IgD-negative memory B cell (primary cell): ENCODE results near the gene CLMP. TPM values are rescaled to one million over a fixed set of nuclear protein-coding genes. Genes with fewer than 3 reads are reported as not detected.
"Not testable (repeated sequence)": the region's sequence is repeated elsewhere in the genome, so short reads cannot be mapped to it uniquely, and the experiment has no call there.

Experiments used
- H3K27ac Mint-ChIP-seq, 3 donors: one replicate each; pipeline ENCODE4 v1.8.0; 2020 to 2022; ENCODE audit warnings: mild to moderate bottlenecking in 3 of 3, mixed read lengths in 3 of 3, moderate library complexity in 1 of 3
- H3K27me3 Mint-ChIP-seq: one replicate; pipeline ENCODE4 v1.8.0; 2021; ENCODE audit warnings: mixed read lengths
- H3K36me3 Mint-ChIP-seq: one replicate; pipeline ENCODE4 v1.8.0; 2020; ENCODE audit warnings: mild to moderate bottlenecking, mixed read lengths
- H3K4me1 Mint-ChIP-seq, 3 donors: one replicate each; pipeline ENCODE4 v1.8.0; 2020 to 2022; ENCODE audit warnings: mixed read lengths in 3 of 3, mild to moderate bottlenecking in 1 of 3
- H3K4me3 Mint-ChIP-seq, 4 donors: one replicate each; pipeline ENCODE4 v1.8.0; 2020 to 2022; ENCODE audit warnings: mild to moderate bottlenecking in 4 of 4, mixed read lengths in 4 of 4, moderate library complexity in 3 of 4
- H3K9me3 Mint-ChIP-seq, 3 donors: one replicate each; pipeline ENCODE4 v1.8.0; 2020 to 2021; ENCODE audit warnings: mixed read lengths in 3 of 3, mild to moderate bottlenecking in 1 of 3
- polyA plus RNA-seq: library from polyadenylated mRNA; unstranded; fragments of 300-500 nt; fragmentation: Illumina TruSeq; gene quantifications from one replicate; pipeline ENCODE4 v1.2.3, GENCODE V29; 2021

Gene CLMP
- polyA plus RNA-seq, 1 donor from 2014 or later = 0.31 TPM

DNA sequence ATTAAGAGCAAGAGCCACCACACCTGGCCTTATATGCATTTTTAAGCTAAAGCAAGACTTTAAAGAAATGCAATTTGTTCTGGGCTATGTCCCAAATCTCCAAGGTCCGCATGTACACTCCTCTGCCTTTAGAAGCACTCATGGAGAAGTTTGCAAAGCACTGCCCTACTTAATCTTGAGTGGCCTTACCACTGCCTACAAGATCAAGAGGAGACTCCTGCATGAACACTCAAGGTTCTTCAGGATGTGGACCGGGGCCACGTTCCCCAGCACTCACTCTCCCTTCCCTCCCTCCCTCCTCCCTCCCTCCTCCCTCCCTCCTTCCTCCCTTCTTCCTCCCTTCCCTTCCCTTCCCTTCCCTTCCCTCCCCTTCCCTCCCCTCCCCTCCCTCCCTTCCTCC is 69.9 kb downstream of the CLMP start:
- Mint-ChIP-seq H3K27ac (no peak overlapping the region), H3K9me3 (no peaks in the 10 kb centered on the region), H3K4me3 (no peak overlapping the region), H3K4me1 (peaks cover 0 to 3% (median 0%) of the 10 kb centered on the region in 3 donors), H3K36me3 (no peaks in the 10 kb centered on the region), H3K27me3 (peaks cover 14% of the 10 kb centered on the region)

DNA sequence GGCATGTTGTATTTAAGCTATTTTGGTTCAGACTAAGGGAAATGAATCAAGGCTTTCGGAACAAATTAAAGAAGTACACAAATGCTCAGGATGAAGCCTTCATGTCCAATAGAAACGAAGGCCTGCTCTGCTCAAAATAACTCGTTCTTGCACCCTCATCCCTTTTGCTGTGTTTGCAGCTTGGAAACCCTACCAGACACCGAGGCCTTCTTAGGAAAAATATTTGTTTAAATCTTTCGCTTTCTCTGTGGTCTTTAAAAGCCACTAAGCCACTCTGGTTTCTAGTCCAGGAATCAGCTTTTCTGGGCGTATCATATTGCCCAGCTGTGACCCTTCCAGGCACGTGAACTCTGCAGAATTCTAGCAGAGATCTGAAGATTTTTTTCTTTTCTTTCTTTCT is 72.2 kb downstream of the CLMP start:
- Mint-ChIP-seq H3K27me3 (peaks cover 21% of the 10 kb centered on the region), H3K27ac (no peak overlapping the region), H3K36me3 (no peaks in the 10 kb centered on the region), H3K4me1 (peaks cover 0 to 3% (median 0%) of the 10 kb centered on the region in 3 donors), H3K4me3 (peak overlapping the region in 1 of 4 donors; percentile 18), H3K9me3 (no peaks in the 10 kb centered on the region)

GRCh38 chr11:123122341-123122740 is 72.7 kb downstream of the CLMP start:
- Mint-ChIP-seq H3K4me3 (peak overlapping the region in 1 of 4 donors; percentile 18), H3K27me3 (peaks cover 21% of the 10 kb centered on the region), H3K9me3 (no peaks in the 10 kb centered on the region), H3K4me1 (peaks cover 0 to 3% (median 0%) of the 10 kb centered on the region in 3 donors), H3K36me3 (no peaks in the 10 kb centered on the region), H3K27ac (no peak overlapping the region)

DNA sequence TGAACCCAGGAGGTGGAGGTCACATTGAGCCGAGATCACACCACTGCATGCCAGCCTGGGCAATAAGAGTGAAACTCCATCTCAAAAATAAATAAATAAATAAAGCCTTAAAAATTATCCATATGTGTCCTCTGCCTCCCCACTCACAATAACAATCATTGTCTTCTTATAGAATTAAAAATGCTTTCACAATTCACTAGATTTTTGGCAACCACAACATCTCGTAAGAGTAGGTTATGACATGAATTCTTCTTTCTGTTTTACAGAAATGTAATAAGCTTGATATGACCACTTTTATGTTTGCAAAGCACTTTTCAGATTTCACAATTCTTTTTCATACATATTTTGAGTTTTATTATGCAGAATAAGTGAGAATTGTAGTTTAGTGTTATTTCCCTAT is 78.6 kb downstream of the CLMP start:
- Mint-ChIP-seq H3K27ac (no peak overlapping the region), H3K4me3 (no peak overlapping the region), H3K27me3 (peaks cover 16% of the 10 kb centered on the region), H3K4me1 (peaks cover 0 to 2% (median 0%) of the 10 kb centered on the region in 3 donors), H3K36me3 (no peaks in the 10 kb centered on the region), H3K9me3 (peaks cover 2 to 4% (median 2%) of the 10 kb centered on the region in 3 donors)

DNA sequence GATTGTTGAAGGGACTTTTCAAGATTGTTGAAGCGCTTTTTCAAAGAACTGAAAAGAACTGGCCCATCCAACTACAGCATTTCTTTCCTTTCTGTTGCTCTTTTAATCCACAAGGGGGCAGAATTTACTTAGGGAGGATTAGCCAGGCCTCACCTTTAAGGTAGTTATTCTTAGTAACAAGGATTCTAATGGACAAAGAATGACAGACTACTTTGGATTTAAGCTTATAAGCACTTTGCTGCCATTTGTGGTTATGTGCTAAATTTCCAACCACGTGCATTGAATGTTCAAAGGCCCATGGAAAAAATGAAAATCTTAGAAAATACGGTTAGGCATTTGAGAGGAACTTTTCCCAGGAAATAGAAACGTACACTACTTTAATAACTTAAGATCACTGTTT is 83.6 kb downstream of the CLMP start:
- Mint-ChIP-seq H3K27me3 (peaks cover 10% of the 10 kb centered on the region), H3K36me3 (no peaks in the 10 kb centered on the region), H3K4me1 (peaks cover 0 to 2% (median 0%) of the 10 kb centered on the region in 3 donors), H3K4me3 (no peak overlapping the region), H3K9me3 (peaks cover 2 to 4% (median 2%) of the 10 kb centered on the region in 3 donors), H3K27ac (no peak overlapping the region)

GRCh38 chr11:123110397-123110796 is 84.7 kb downstream of the CLMP start:
- H3K36me3 Mint-ChIP-seq = no peaks in the 10 kb centered on the region

DNA sequence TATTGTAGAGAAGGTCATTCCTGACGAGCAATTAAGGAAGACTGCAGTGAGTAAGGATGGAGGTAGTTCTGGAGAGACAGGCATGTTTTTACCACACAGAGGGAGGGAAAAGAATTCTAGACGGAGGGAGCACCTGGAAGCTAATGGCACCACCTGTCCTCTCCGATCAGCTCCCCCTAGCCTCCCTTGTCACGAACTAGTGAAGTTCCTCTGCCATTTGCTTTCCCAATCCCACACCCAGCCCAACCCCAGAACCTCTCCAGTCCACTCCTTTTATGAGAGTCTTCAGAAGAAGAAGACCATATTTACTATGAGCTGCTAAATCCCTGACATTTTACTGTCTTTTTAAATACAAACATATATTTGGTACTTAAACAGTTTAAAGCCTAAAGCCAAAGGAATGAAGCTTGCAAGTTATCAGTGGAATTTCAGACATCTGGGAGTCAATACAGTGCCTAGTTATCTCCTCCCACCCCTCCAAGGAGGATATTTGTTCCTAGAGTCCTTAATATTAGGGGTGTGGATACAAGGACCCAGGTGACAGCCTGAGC is 87.0 kb downstream of the CLMP start:
- Mint-ChIP-seq H3K27me3 (peaks cover 3% of the 10 kb centered on the region), H3K27ac (no peak overlapping the region), H3K4me1 (peaks cover 4 to 6% (median 5%) of the 10 kb centered on the region in 3 donors), H3K9me3 (no peaks in the 10 kb centered on the region), H3K36me3 (no peaks in the 10 kb centered on the region), H3K4me3 (no peak overlapping the region)

More at GRCh38 chr11:123110397-123110796, 84.7 kb downstream of the CLMP start:
- Mint-ChIP-seq H3K27ac (no peak overlapping the region), H3K4me3 (peak overlapping the region in 1 of 4 donors; percentile 23), H3K4me1 (peaks cover 0 to 2% (median 0%) of the 10 kb centered on the region in 3 donors), H3K27me3 (peaks cover 10% of the 10 kb centered on the region), H3K9me3 (no peaks in the 10 kb centered on the region)

GRCh38 chr11:123104697-123105096 is 90.4 kb downstream of the CLMP start:
- H3K27ac Mint-ChIP-seq = no peak overlapping the region
- no peaks in the 10 kb centered on the region for H3K9me3 Mint-ChIP-seq
- peaks cover 4 to 6% (median 5%) of the 10 kb centered on the region in 3 donors for H3K4me1 Mint-ChIP-seq
- H3K4me3 Mint-ChIP-seq = no peak overlapping the region
- H3K27me3 Mint-ChIP-seq = peaks cover 8% of the 10 kb centered on the region
- no peaks in the 10 kb centered on the region for H3K36me3 Mint-ChIP-seq

DNA sequence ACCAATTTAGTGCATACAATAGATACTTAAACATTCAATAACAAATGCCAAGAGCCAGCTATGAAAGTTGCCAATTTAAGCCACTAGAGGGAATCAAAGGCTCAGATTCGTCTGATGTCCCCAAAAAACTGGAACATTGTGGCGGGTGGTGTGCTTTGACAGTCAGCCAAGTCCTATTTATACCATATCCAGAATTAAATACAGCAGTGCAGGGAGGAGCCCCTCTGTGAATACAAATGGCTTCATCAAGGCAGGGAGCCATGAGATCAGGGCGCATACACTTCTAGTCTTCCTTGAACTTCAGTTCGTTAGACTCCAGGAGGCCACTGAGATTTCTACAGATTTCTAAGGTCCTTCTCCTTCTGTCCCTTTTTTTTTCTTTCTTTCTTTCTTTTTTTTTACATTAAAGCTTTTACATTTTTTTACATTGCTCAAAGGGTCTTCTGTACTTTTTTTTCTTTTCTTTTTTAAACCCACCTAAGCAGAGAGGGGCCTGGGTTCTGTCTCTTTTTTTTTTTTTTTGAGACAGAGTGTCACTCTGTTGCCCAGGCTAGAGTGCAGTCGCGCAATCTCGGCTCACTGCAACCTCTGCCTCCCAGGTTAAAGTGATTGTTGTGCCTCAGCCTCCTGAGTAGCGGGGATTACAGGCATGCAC is 91.6 kb downstream of the CLMP start:
- Mint-ChIP-seq H3K27me3 (peaks cover 6% of the 10 kb centered on the region), H3K9me3 (no peaks in the 10 kb centered on the region), H3K27ac (peak overlapping the region in 1 of 3 donors; percentile 23), H3K36me3 (no peaks in the 10 kb centered on the region), H3K4me1 (peaks cover 6 to 10% (median 6%) of the 10 kb centered on the region in 3 donors), H3K4me3 (peak overlapping the region in 1 of 4 donors; percentile 13)

GRCh38 chr11:123100379-123101085 is 94.5 kb downstream of the CLMP start:
- peak overlapping the region in 1 of 4 donors; percentile 55 for H3K4me3 Mint-ChIP-seq
- peak overlapping the region in 1 of 3 donors; percentile 23 for H3K27ac Mint-ChIP-seq

GRCh38 chr11:123098990-123099389 is 96.1 kb downstream of the CLMP start:
- Mint-ChIP-seq H3K4me3 (no peak overlapping the region), H3K9me3 (no peaks in the 10 kb centered on the region)

More at GRCh38 chr11:123100379-123101085, 94.5 kb downstream of the CLMP start:
- Mint-ChIP-seq H3K36me3 (no peaks in the 10 kb centered on the region), H3K4me1 (peaks cover 6 to 10% (median 6%) of the 10 kb centered on the region in 3 donors), H3K27me3 (peaks cover 6% of the 10 kb centered on the region), H3K9me3 (no peaks in the 10 kb centered on the region)

GRCh38 chr11:123093739-123094138 is 101.3 kb downstream of the CLMP start:
- H3K9me3 Mint-ChIP-seq = no peaks in the 10 kb centered on the region
- no peaks in the 10 kb centered on the region for H3K36me3 Mint-ChIP-seq
- no peaks in the 10 kb centered on the region for H3K4me1 Mint-ChIP-seq
- H3K27me3 Mint-ChIP-seq = no peaks in the 10 kb centered on the region
- H3K4me3 Mint-ChIP-seq = peak overlapping the region in 1 of 4 donors; percentile 37
- no peak overlapping the region for H3K27ac Mint-ChIP-seq

More at GRCh38 chr11:123098990-123099389, 96.1 kb downstream of the CLMP start:
- H3K27ac Mint-ChIP-seq = no peak overlapping the region
- peaks cover 6% of the 10 kb centered on the region for H3K27me3 Mint-ChIP-seq
- H3K4me1 Mint-ChIP-seq = peaks cover 6 to 10% (median 6%) of the 10 kb centered on the region in 3 donors
- H3K36me3 Mint-ChIP-seq = no peaks in the 10 kb centered on the region

GRCh38 chr11:123091506-123091905 is 103.5 kb downstream of the CLMP start:
- no peak overlapping the region for H3K27ac Mint-ChIP-seq
- H3K36me3 Mint-ChIP-seq = no peaks in the 10 kb centered on the region
- no peak overlapping the region for H3K4me3 Mint-ChIP-seq
- no peaks in the 10 kb centered on the region for H3K9me3 Mint-ChIP-seq
- peaks cover 0 to 5% (median under 1%) of the 10 kb centered on the region in 3 donors for H3K4me1 Mint-ChIP-seq
- no peaks in the 10 kb centered on the region for H3K27me3 Mint-ChIP-seq

- H3K27me3 Mint-ChIP-seq, H3K4me1 Mint-ChIP-seq, H3K36me3 Mint-ChIP-seq, H3K27ac Mint-ChIP-seq, H3K4me3 Mint-ChIP-seq, H3K9me3 Mint-ChIP-seq: not testable (repeated sequence)
Measured at GRCh38 chr11:123090168-123090567, 104.9 kb downstream of the CLMP start.

GRCh38 chr11:123088896-123089295 is 106.2 kb downstream of the CLMP start:
- H3K27me3 Mint-ChIP-seq, H3K4me1 Mint-ChIP-seq, H3K36me3 Mint-ChIP-seq, H3K27ac Mint-ChIP-seq, H3K9me3 Mint-ChIP-seq, H3K4me3 Mint-ChIP-seq: not testable (repeated sequence)
